Endothelial cell of umbilical vein (primary cell): Measurements from ENCODE around the gene GSTO1. TPM values are rescaled to one million over a fixed set of nuclear protein-coding genes. Genes with fewer than 3 reads are reported as not detected.
A peak's percentile ranks its signal among the peaks of the same experiment; 100 is the strongest.

Source experiments
- BruUV-seq: library from RNA; stranded (reverse); fragments of 400-500 nt; replicated peaks from 2 replicates; lab custom pipeline; 2021; lab: Mats Ljungman, UMichigan
- CTCF ChIA-PET: fragments of 300-600, 350-600 bp; sonication (Branson Sonifier 250); formaldehyde crosslinking; loops from one replicate; lab custom pipeline; 2021; ENCODE audit warnings: antibody characterized with exemption, inconsistent platforms; lab: Charles Lee
- POLR2A ChIA-PET: fragments of 300-600, 350-600 bp; sonication (Branson Sonifier 250); formaldehyde crosslinking; loops from one replicate; lab custom pipeline; 2021; ENCODE audit warnings: antibody characterized with exemption, inconsistent platforms; lab: Charles Lee
- DNase-seq: peaks from one replicate; pipeline ENCODE4 v3.0.0-alpha.2; 2011; ENCODE audit warnings: low read depth, low spot score
- FAIRE-seq: peaks from 2 replicates; lab custom pipeline; 2011; peaks lifted over from hg19 to GRCh38; lab: Jason Lieb, UNC
- H2AFZ ChIP-seq: 2 replicates; pipeline ENCODE4 v1.6.0; 2012; ENCODE audit warnings: low read depth, low read length, control low read depth, inconsistent platforms
- H3K27ac ChIP-seq: 2 replicates; pipeline ENCODE4 v1.5.1; 2011; ENCODE audit warnings: low read depth, mild to moderate bottlenecking, control low read depth, low read length, moderate library complexity; ENCODE audit not compliant: insufficient read depth
- H3K27me3 ChIP-seq, 2 experiments: 2 replicates each; pipeline versions ENCODE4 v1.6.0 to v1.6.1; 2011; ENCODE audit warnings: low read length in 2 of 2, mixed read lengths in 1 of 2; ENCODE audit not compliant: control insufficient read depth in 2 of 2, insufficient read depth in 2 of 2
- H3K36me3 ChIP-seq, 2 experiments: 2 replicates in 1 of 2; 3 replicates in 1 of 2; pipeline ENCODE4 v1.5.1; 2011; ENCODE audit warnings: low read length in 2 of 2, mild to moderate bottlenecking in 1 of 2, moderate library complexity in 1 of 2; ENCODE audit not compliant: control insufficient read depth in 2 of 2, insufficient read depth in 2 of 2; ENCODE audit errors: extremely low read depth in 1 of 2
- H3K4me1 ChIP-seq: 3 replicates; pipeline ENCODE4 v1.5.1; 2011; ENCODE audit warnings: mild to moderate bottlenecking, low read length; ENCODE audit not compliant: control insufficient read depth, insufficient read depth; ENCODE audit errors: extremely low read depth
- H3K4me2 ChIP-seq: 2 replicates; pipeline ENCODE4 v1.6.1; 2011; ENCODE audit warnings: low read length, control low read depth, mixed read lengths; ENCODE audit not compliant: insufficient read depth
- H3K4me3 ChIP-seq, 3 experiments: fragments of 200-600 bp in 1 of 3; sonication (generic), shearing (Covaris generic) in 1 of 3; replicated peaks in 1 of 3; 2 replicates each; pipeline ENCODE4 v1.5.1; 2011 to 2016; ENCODE audit warnings: control low read depth in 3 of 3, low read length in 3 of 3, mild to moderate bottlenecking in 2 of 3, inconsistent platforms in 1 of 3, low read depth in 1 of 3, moderate library complexity in 1 of 3; ENCODE audit not compliant: insufficient read depth in 1 of 3
- H3K79me2 ChIP-seq: 2 replicates; pipeline ENCODE4 v1.6.0; 2012; ENCODE audit warnings: low read length, inconsistent platforms; ENCODE audit not compliant: control insufficient read depth, insufficient read depth
- H3K9ac ChIP-seq: replicated peaks from 2 replicates; pipeline ENCODE3; 2011; ENCODE audit warnings: low read length, control low read depth; ENCODE audit not compliant: insufficient read depth; ENCODE audit errors: extremely low read depth
- H3K9me1 ChIP-seq: replicated peaks from 3 replicates; pipeline ENCODE4 v1.6.0; 2011; ENCODE audit warnings: mild to moderate bottlenecking, low read length; ENCODE audit not compliant: control insufficient read depth, insufficient read depth; ENCODE audit errors: extremely low read depth
- H3K9me3 ChIP-seq: replicated peaks from 2 replicates; pipeline ENCODE4 v1.5.1; 2012; ENCODE audit warnings: low read length, inconsistent platforms; ENCODE audit not compliant: control insufficient read depth, insufficient read depth
- H4K20me1 ChIP-seq: replicated peaks from 2 replicates; pipeline ENCODE3; 2011; ENCODE audit warnings: mild to moderate bottlenecking, low read length; ENCODE audit not compliant: control insufficient read depth, insufficient read depth; ENCODE audit errors: extremely low read depth
- EZH2 ChIP-seq: IDR thresholded peaks from 2 replicates; pipeline ENCODE4 v1.6.1; 2012; ENCODE audit warnings: borderline replicate concordance, low read depth, mild to moderate bottlenecking, moderate library complexity, low read length, inconsistent platforms; ENCODE audit not compliant: severe bottlenecking
- FOS ChIP-seq: IDR thresholded peaks from 2 replicates; pipeline ENCODE4 v1.6.1; 2011; ENCODE audit warnings: mild to moderate bottlenecking, low read length, moderate library complexity, borderline replicate concordance; ENCODE audit not compliant: insufficient read depth
- GATA2 ChIP-seq: IDR thresholded peaks from 2 replicates; pipeline ENCODE4 v1.7.0; 2011; ENCODE audit warnings: low read depth, mild to moderate bottlenecking, moderate library complexity, mixed read lengths, low read length; ENCODE audit not compliant: insufficient read length, insufficient read depth
- JUN ChIP-seq: IDR thresholded peaks from 2 replicates; pipeline ENCODE4 v1.6.1; 2011; ENCODE audit warnings: borderline replicate concordance, low read depth; ENCODE audit not compliant: insufficient read length, insufficient read depth
- MYC ChIP-seq: IDR thresholded peaks from one replicate; pipeline ENCODE4 v1.6.1; 2011; ENCODE audit warnings: mild to moderate bottlenecking, low read depth, low read length
- POLR2A ChIP-seq: IDR thresholded peaks from 2 replicates; pipeline ENCODE4 v1.6.1; 2012; ENCODE audit warnings: low read depth, mild to moderate bottlenecking, control low read depth, low read length
- POLR2AphosphoS5 ChIP-seq: IDR thresholded peaks from 2 replicates; pipeline ENCODE4 v1.6.1; 2012; ENCODE audit warnings: low read depth, mild to moderate bottlenecking, control low read depth, low read length, moderate library complexity; ENCODE audit not compliant: insufficient read depth
- dilution Hi-C: fragments of 300-500 bp; cut with MboI; formaldehyde crosslinking; loops from one replicate; pipeline ENCODE4 v1.15.0; 2019; ENCODE audit warnings: low sequenced_read_pairs; ENCODE audit not compliant: extremely low pct_ligation_motif_present
- intact Hi-C: fragments of 100-400 bp; cut with micrococcal nuclease; formaldehyde crosslinking; loops from one replicate; pipeline ENCODE4 v1.10.0; 2022
- polyA plus RNA-seq, 4 experiments: library from polyadenylated mRNA; depleted of rRNA in 3 of 4; stranded (reverse) in 3 of 4; unstranded in 1 of 4; fragments of >200 nt; gene quantifications; 2 replicates each; pipeline versions ENCODE4 v1.2.1 to v1.2.3, GENCODE V29; 2011 to 2012; ENCODE audit warnings: missing spikeins in 1 of 4
- total RNA-seq: library from RNA; stranded (reverse); gene quantifications from 2 replicates; pipeline ENCODE4 v1.2.3, GENCODE V29; 2021
- TF ChIP-seq, protein P1 (sequence below): IDR thresholded peaks from 2 replicates; pipeline ENCODE4 v1.6.1; 2011; ENCODE audit not compliant: insufficient read depth, insufficient read length
- TF ChIP-seq, protein P2 (sequence below), 2 donors: IDR thresholded peaks; 1 replicate in 1 of 2; 2 replicates in 1 of 2; pipeline ENCODE4 v1.5.1; 2011; ENCODE audit warnings: low read length in 2 of 2, mild to moderate bottlenecking in 2 of 2, moderate library complexity in 2 of 2, control low read depth in 1 of 2, inconsistent platforms in 1 of 2, low read depth in 1 of 2; ENCODE audit not compliant: insufficient read depth in 1 of 2; ENCODE audit errors: extremely low read depth in 1 of 2

Gene GSTO1
- total and polyA plus RNA-seq, 2 donors (not counting 3 experiments of a cell fraction or from before 2014, with no cell fraction given): 124 to 211 TPM

DNA sequence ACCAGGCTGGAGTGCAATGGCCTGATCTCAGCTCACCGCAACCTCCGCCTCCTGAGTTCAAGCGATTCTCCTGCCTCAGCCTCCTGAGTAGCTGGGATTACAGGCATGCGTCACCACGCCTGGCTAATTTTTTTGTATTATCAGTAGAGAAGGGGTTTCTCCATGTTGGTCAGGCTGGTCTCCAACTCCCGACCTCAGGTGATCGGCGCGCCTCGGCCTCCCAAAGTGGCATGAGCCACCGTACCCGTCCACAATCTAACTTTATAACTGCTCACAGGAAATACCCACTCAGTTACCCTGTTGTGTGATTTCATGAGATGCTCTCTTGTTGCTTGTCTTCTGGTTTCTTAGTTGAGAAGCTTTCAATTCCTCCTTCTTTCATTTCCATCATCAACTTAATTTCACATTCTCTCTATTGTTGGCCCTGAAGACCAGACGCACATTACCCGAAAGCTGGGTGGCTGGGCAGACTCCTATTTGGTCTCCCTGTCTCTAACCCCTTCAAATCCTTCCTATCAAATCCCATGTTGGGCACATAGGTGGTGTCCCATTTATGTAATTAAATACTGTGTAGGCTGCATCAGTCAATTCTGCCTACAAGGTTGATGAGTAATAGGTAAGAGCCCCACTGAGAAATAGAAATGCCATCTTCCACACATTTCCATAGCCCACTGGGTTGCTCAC lies 13.2 kb downstream of the GSTO1 start:
- Histone ChIP-seq H4K20me1 (no peaks in the 10 kb centered on the region), H3K4me2 (peak overlapping the region; percentile 69), H3K27me3 (no peaks in the 10 kb centered on the region), H3K9ac (peak overlapping the region; percentile 84), H2AFZ (no peak overlapping the region), H3K27ac (peak overlapping the region; percentile 84), H3K4me3 (peak overlapping the region in 2 of 3 experiments; percentile 43 to 83), H3K9me3 (no peaks in the 10 kb centered on the region), H3K79me2 (peaks cover 37% of the 10 kb centered on the region), H3K36me3 (peaks cover 9 to 21% of the 10 kb centered on the region in 2 experiments), H3K9me1 (no peaks in the 10 kb centered on the region), H3K4me1 (peaks cover 10% of the 10 kb centered on the region)
- FAIRE-seq: no peak
- intact Hi-C loops: no loop called here
- dilution Hi-C loops: no loop called here
- POLR2A ChIA-PET: interaction anchor here (2.2 kb wide), 1 partner anchor 12 kb away, joined by 9 read pairs; no protein-coding TSS in a partner anchor
- BruUV-seq: no TSS peak
- DNase-seq: no peak
- TF ChIP-seq FOS (no peak), MYC (no peak), GATA2 (no peak), JUN (no peak), POLR2AphosphoS5 (no peak), POLR2A (no peak), EZH2 (no peak)
- TF ChIP-seq, protein P1, sequence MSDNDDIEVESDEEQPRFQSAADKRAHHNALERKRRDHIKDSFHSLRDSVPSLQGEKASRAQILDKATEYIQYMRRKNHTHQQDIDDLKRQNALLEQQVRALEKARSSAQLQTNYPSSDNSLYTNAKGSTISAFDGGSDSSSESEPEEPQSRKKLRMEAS: no peak
- TF ChIP-seq, protein P2, sequence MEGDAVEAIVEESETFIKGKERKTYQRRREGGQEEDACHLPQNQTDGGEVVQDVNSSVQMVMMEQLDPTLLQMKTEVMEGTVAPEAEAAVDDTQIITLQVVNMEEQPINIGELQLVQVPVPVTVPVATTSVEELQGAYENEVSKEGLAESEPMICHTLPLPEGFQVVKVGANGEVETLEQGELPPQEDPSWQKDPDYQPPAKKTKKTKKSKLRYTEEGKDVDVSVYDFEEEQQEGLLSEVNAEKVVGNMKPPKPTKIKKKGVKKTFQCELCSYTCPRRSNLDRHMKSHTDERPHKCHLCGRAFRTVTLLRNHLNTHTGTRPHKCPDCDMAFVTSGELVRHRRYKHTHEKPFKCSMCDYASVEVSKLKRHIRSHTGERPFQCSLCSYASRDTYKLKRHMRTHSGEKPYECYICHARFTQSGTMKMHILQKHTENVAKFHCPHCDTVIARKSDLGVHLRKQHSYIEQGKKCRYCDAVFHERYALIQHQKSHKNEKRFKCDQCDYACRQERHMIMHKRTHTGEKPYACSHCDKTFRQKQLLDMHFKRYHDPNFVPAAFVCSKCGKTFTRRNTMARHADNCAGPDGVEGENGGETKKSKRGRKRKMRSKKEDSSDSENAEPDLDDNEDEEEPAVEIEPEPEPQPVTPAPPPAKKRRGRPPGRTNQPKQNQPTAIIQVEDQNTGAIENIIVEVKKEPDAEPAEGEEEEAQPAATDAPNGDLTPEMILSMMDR (IDR thresholded peaks at IDR 0.05; ENCODE audit: extremely low read depth in 1 of 2, insufficient read depth in 1 of 2, low read depth in 1 of 2, low read length in 2 of 2): no peak
- CTCF ChIA-PET: interaction anchor here (0.9 to 1.2 kb wide), 2 partner anchors 8 to 26 kb away, joined by 3 read pairs; no protein-coding TSS in a partner anchor
